Fibroblast of villous mesenchyme (primary cell): Measurements from ENCODE around the gene JPH3. TPM values are rescaled to one million over a fixed set of nuclear protein-coding genes. Genes with fewer than 3 reads are reported as not detected.

Source experiments
- DNase-seq: peaks from one replicate; pipeline ENCODE4 v3.0.0-alpha.2; 2010; ENCODE audit warnings: low read depth
- H3K4me3 ChIP-seq: 2 replicates; pipeline ENCODE4 v1.5.1; 2011; ENCODE audit warnings: low read depth, mild to moderate bottlenecking, low read length
- CTCF ChIP-seq: IDR thresholded peaks from 2 replicates; pipeline ENCODE4 v1.5.1; 2012; ENCODE audit warnings: low read depth, mild to moderate bottlenecking, low read length; ENCODE audit not compliant: insufficient read depth
- total RNA-seq: library from RNA; depleted of rRNA; stranded (reverse); fragments of >200 nt; gene quantifications from 2 replicates; pipeline ENCODE4 v1.2.3, GENCODE V29; 2012

Gene JPH3
- total RNA-seq, 1 donor, result not detected

- TF ChIP-seq CTCF, result no peak
- DNase-seq, result no peak
- no peak overlapping the region for H3K4me3 ChIP-seq
Measured at GRCh38 chr16:87687126-87687910, 85.0 kb downstream of the JPH3 start.

DNA sequence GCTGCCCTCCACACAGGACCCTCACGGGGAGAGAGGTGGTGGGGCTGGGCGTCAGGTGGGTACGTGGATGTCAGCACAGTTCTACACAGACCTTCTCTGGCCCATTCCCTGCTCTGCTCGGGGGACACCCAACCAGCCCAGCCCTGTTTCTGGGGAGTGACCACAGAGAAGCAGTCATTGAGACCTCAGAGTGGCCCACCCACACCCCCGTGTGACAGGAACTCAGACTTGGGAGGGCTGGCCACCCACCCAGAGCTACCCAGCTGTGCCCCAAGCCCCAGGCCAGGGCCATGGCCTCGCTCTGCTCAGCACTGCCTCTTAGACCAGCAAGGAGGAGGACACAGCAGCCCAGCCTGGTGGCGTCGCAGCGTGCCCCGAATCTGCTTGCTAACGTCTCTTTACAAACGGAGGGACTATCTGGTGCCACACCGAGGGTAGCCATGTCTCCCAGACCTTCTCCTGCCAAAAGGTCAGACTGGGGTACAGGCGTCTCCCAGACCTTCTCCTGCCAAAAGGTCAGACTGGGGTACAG is 85.8 kb downstream of the JPH3 start:
- DNase-seq, result no peak
- TF ChIP-seq CTCF, result no peak

DNA sequence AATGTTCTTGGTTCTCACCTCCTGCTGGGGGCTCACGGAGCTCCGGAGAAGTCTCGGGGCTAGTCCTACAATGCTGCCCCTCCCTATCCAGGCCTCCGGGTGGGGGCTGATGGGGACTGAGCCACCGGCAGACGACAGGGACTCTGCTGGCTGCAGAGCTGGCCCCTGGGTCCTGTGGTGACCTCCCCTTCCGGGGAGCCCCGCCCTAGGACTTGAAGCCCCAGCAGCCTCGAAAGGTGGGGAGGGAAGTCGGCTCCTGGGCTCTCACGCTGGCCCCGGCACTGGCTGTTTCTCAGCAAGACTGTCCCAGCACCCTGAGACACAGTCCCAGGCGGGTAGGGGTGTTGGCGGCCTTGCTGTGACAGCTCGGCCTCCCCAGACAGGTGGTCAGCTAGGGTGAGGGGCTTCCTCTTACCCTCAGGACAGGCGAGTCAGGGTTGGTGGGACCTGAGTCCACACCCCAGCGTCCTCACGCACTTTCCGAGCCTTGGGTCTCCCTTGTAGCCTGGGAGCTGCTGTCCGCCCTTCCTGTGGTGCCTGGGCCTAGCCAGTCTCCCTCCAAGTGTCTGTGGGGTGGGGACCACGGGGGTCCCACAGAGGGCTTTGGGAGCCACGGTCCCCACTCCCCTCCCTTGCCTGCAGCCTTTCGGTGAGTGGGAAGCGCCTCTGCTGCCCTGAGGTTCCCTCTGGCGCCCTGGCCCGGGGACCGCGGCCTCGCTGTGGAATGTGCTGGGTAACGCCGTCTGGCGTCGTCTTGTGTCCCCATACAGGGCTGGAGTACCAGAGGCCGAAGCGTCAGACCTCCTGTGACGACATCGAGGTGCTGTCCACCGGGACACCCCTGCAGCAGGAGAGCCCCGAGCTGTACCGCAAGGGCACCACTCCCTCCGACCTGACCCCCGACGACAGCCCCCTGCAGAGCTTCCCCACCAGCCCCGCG is 86.8 kb downstream of the JPH3 start:
- no peak for TF ChIP-seq CTCF
- no peak overlapping the region for H3K4me3 ChIP-seq
- DNase-seq, result no peak

More for the DNA sequence above, 85.8 kb downstream of the JPH3 start:
- H3K4me3 ChIP-seq, result no peak overlapping the region

- TF ChIP-seq CTCF, result no peak
- H3K4me3 ChIP-seq, result no peak overlapping the region
- DNase-seq, result no peak
Measured at GRCh38 chr16:87689956-87690465, 87.7 kb downstream of the JPH3 start.

GRCh38 chr16:87690911-87691685 is 88.8 kb downstream of the JPH3 start:
- no peak for TF ChIP-seq CTCF
- DNase-seq, result no peak

DNA sequence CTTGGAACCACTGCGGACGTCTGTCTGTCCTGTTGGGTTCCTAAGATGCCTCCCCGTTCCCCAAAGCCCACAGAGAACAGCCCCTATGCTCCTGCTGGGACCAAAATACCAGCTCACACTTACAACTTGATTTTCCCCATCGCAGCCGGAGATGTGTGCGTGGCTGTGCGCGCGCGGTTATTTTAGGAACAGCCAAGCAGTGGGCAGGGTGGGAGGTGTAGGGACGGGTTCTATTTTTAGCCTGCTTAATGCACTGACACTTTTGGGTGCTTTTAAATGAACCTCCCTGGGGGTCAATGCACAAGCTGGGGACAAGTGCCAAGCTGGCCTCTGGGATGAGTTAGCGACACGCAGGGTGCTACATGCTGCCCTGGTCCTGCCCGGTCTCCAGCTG is 89.4 kb downstream of the JPH3 start:
- DNase-seq, result no peak
- H3K4me3 ChIP-seq, result no peak overlapping the region
- no peak for TF ChIP-seq CTCF

More at GRCh38 chr16:87690911-87691685, 88.8 kb downstream of the JPH3 start:
- H3K4me3 ChIP-seq, result no peak overlapping the region
